Liver (tissue), 9 donors: ENCODE data around the gene RNASE13. TPM values are rescaled to one million over a fixed set of nuclear protein-coding genes. Genes with fewer than 3 reads are reported as not detected.

Experiments
- DNase-seq: peaks from one replicate; pipeline ENCODE4 v3.0.0-alpha.2; 2017; ENCODE audit warnings: low spot score
- H3K27ac ChIP-seq, 2 donors: one replicate each; pipeline ENCODE4 v1.7.0; 2013; ENCODE audit warnings: inconsistent platforms in 2 of 2, low read length in 2 of 2, control low read depth in 1 of 2, low read depth in 1 of 2, mild to moderate bottlenecking in 1 of 2
- H3K27me3 ChIP-seq, 4 donors: one replicate each; pipeline versions ENCODE4 v1.6.1 to v1.7.0; 2013; ENCODE audit warnings: low read length in 3 of 4, inconsistent platforms in 1 of 4, mild to moderate bottlenecking in 1 of 4, moderate library complexity in 1 of 4; ENCODE audit not compliant: control insufficient read depth in 4 of 4, insufficient read depth in 4 of 4
- H3K36me3 ChIP-seq, 4 donors: one replicate each; pipeline versions ENCODE4 v1.6.1 to v1.7.0; 2013; ENCODE audit warnings: low read length in 3 of 4, mild to moderate bottlenecking in 3 of 4, low read depth in 1 of 4, moderate library complexity in 1 of 4; ENCODE audit not compliant: control insufficient read depth in 4 of 4, insufficient read depth in 3 of 4
- H3K4me1 ChIP-seq, 4 donors: one replicate each; pipeline versions ENCODE4 v1.6.1 to v1.7.0; 2013; ENCODE audit warnings: low read length in 3 of 4, mild to moderate bottlenecking in 3 of 4, moderate library complexity in 1 of 4; ENCODE audit not compliant: control insufficient read depth in 4 of 4, insufficient read depth in 4 of 4
- H3K4me3 ChIP-seq, 3 donors: one replicate each; pipeline versions ENCODE4 v1.6.1 to v1.7.0; 2013; ENCODE audit warnings: low read length in 3 of 3, control low read depth in 1 of 3, low read depth in 1 of 3, mild to moderate bottlenecking in 1 of 3
- H3K9ac ChIP-seq, 2 donors: one replicate each; pipeline ENCODE4 v1.7.0; 2013; ENCODE audit warnings: low read length in 2 of 2, mild to moderate bottlenecking in 2 of 2, moderate library complexity in 2 of 2, control low read depth in 1 of 2, low read depth in 1 of 2
- H3K9me3 ChIP-seq, 4 donors: one replicate each; pipeline versions ENCODE4 v1.6.1 to v1.7.0; 2013; ENCODE audit warnings: low read length in 3 of 4; ENCODE audit not compliant: control insufficient read depth in 4 of 4
- ATF3 ChIP-seq: IDR thresholded peaks from 2 replicates; pipeline ENCODE4 v1.6.1; 2016; ENCODE audit warnings: antibody characterized with exemption
- CTCF ChIP-seq: fragments of 150-350 bp; IDR thresholded peaks from 2 replicates; pipeline ENCODE4 v1.5.1; 2017; ENCODE audit warnings: improper control_type of control experiment, low read depth, low read length; ENCODE audit not compliant: missing input control
- EGR1 ChIP-seq, 2 donors: IDR thresholded peaks; 2 replicates each; pipeline ENCODE4 v1.6.1; 2016 to 2018; ENCODE audit warnings: antibody characterized with exemption in 2 of 2, low read depth in 2 of 2
- FOXA1 ChIP-seq: IDR thresholded peaks from 2 replicates; pipeline ENCODE4 v1.6.1; 2016; ENCODE audit warnings: antibody characterized with exemption
- FOXA2 ChIP-seq: IDR thresholded peaks from 2 replicates; pipeline ENCODE4 v1.6.1; 2016; ENCODE audit warnings: antibody characterized with exemption
- GABPA ChIP-seq, 2 donors: IDR thresholded peaks in 1 of 2; conservative IDR thresholded peaks in 1 of 2; 2 replicates each; pipeline ENCODE4 v1.6.1; 2016; ENCODE audit warnings: antibody characterized with exemption in 2 of 2, mild to moderate bottlenecking in 1 of 2, moderate library complexity in 1 of 2
- HNF4A ChIP-seq, 2 donors: conservative IDR thresholded peaks; 2 replicates each; pipeline ENCODE4 v1.6.1; 2016; ENCODE audit warnings: antibody characterized with exemption in 2 of 2, mild to moderate bottlenecking in 2 of 2
- HNF4G ChIP-seq: IDR thresholded peaks from 2 replicates; pipeline ENCODE4 v1.6.1; 2016; ENCODE audit warnings: antibody characterized with exemption
- JUND ChIP-seq, 2 donors: IDR thresholded peaks; 2 replicates each; pipeline ENCODE4 v1.6.1; 2016; ENCODE audit warnings: antibody characterized with exemption in 2 of 2
- MAX ChIP-seq: IDR thresholded peaks from 2 replicates; pipeline ENCODE4 v1.6.1; 2016; ENCODE audit warnings: antibody characterized with exemption
- NR2F2 ChIP-seq: IDR thresholded peaks from 2 replicates; pipeline ENCODE4 v1.6.1; 2016; ENCODE audit warnings: antibody characterized with exemption
- RAD21 ChIP-seq, 2 donors: IDR thresholded peaks; 2 replicates each; pipeline ENCODE4 v1.6.1; 2016; ENCODE audit warnings: antibody characterized with exemption in 2 of 2, mild to moderate bottlenecking in 2 of 2
- REST ChIP-seq: IDR thresholded peaks from 2 replicates; pipeline ENCODE4 v1.6.1; 2016; ENCODE audit warnings: antibody characterized with exemption, mild to moderate bottlenecking
- RXRA ChIP-seq, 2 donors: IDR thresholded peaks; 2 replicates each; pipeline ENCODE4 v1.6.1; 2017 to 2018; ENCODE audit warnings: antibody characterized with exemption in 2 of 2, mild to moderate bottlenecking in 1 of 2
- SP1 ChIP-seq: IDR thresholded peaks from 2 replicates; pipeline ENCODE4 v1.6.1; 2018; ENCODE audit warnings: antibody characterized with exemption, mild to moderate bottlenecking
- TAF1 ChIP-seq: conservative IDR thresholded peaks from 2 replicates; pipeline ENCODE4 v1.6.1; 2016; ENCODE audit warnings: antibody characterized with exemption, mild to moderate bottlenecking
- YY1 ChIP-seq: IDR thresholded peaks from 2 replicates; pipeline ENCODE4 v1.6.1; 2016; ENCODE audit warnings: antibody characterized with exemption, mild to moderate bottlenecking
- ZBTB33 ChIP-seq: IDR thresholded peaks from 2 replicates; pipeline ENCODE4 v1.6.1; 2016; ENCODE audit warnings: antibody characterized with exemption
- WGBS: extraction: QIAGEN DNeasy Blood & Tissue Kit; methylation state at CpG from one replicate; pipeline ENCODE4 v1.1.7; 2013; 5-methylcytosine and 5-hydroxymethylcytosine counted together
- polyA plus RNA-seq, 2 donors: library from polyadenylated mRNA; stranded (reverse) in 1 of 2; unstranded in 1 of 2; fragments of 200-250 nt in 1 of 2; fragments of >200 nt in 1 of 2; fragmentation: Nextera tagmentation in 1 of 2; extraction: Ambion mirVana in 1 of 2; gene quantifications; one replicate each; pipeline versions ENCODE4 v1.2.1 to v1.2.3, GENCODE V29; 2013 to 2015
- total RNA-seq, 2 donors: library from RNA; depleted of rRNA; stranded (reverse); fragments of >200 nt; gene quantifications; one replicate each; pipeline ENCODE4 v1.2.3, GENCODE V29; 2014
- donor health status: healthy.
- donor health status: healthy.
- donor health status: healthy.
- donor health status: healthy.
- donor health status: healthy.

RNASE13 gene
- total and polyA plus RNA-seq, 4 donors = 0.05 to 0.08 TPM; not detected in 2

GRCh38 chr14:21074398-21075272, 40.0 kb upstream of the RNASE13 start:
- Histone ChIP-seq H3K4me1 (peaks cover 2 to 30% (median 19%) of the 10 kb centered on the region in 4 donors), H3K27me3 (no peaks in the 10 kb centered on the region), H3K27ac (no peak overlapping the region), H3K9ac (no peak overlapping the region), H3K4me3 (no peak overlapping the region), H3K9me3 (no peaks in the 10 kb centered on the region), H3K36me3 (peaks cover 5 to 45% (median 25%) of the 10 kb centered on the region in 4 donors)
- TF ChIP-seq EGR1 (IDR thresholded peaks at IDR 0.05; ENCODE audit: low read depth in 2 of 2) (no peak), RXRA (IDR thresholded peaks at IDR 0.05) (no peak)
- 90% methylated on average over 26 of the region's 26 CpGs for WGBS
- no peak for DNase-seq

GRCh38 chr14:21073921-21074320, 39.3 kb upstream of the RNASE13 start:
- 88% methylated on average over 9 of the region's 9 CpGs for WGBS
- Histone ChIP-seq H3K4me3 (no peak overlapping the region), H3K27me3 (no peaks in the 10 kb centered on the region), H3K4me1 (peaks cover 7 to 37% (median 26%) of the 10 kb centered on the region in 4 donors), H3K9me3 (no peaks in the 10 kb centered on the region), H3K36me3 (peaks cover 5 to 38% (median 18%) of the 10 kb centered on the region in 4 donors), H3K9ac (no peak overlapping the region), H3K27ac (no peak overlapping the region)
- no peak for TF ChIP-seq JUND (IDR thresholded peaks at IDR 0.05)
- no peak for TF ChIP-seq SP1
- TF ChIP-seq NR2F2 = no peak
- no peak for TF ChIP-seq HNF4A (conservative IDR thresholded peaks at IDR 0.05)
- TF ChIP-seq ATF3 = no peak
- TF ChIP-seq RAD21 (IDR thresholded peaks at IDR 0.05) = no peak
- TF ChIP-seq FOXA2 = no peak
- no peak for TF ChIP-seq EGR1 (IDR thresholded peaks at IDR 0.05; ENCODE audit: low read depth in 2 of 2)
- TF ChIP-seq MAX = no peak
- TF ChIP-seq CTCF = no peak
- TF ChIP-seq RXRA (IDR thresholded peaks at IDR 0.05) = no peak
- TF ChIP-seq TAF1 = no peak
- no peak for TF ChIP-seq HNF4G
- TF ChIP-seq YY1 = no peak
- TF ChIP-seq ZBTB33 = no peak
- TF ChIP-seq FOXA1 = no peak
- TF ChIP-seq GABPA (IDR thresholded peaks at IDR 0.05 in 1 of 2, conservative IDR thresholded peaks at IDR 0.05 in 1 of 2) = no peak
- TF ChIP-seq REST = no peak
- DNase-seq = no peak
